ENCODE data around the gene CDKAL1. TPM values are rescaled to one million over a fixed set of nuclear protein-coding genes. Genes with fewer than 3 reads are reported as not detected.

Gene CDKAL1
- total and polyA plus RNA-seq, 10 of the 15 experiments (the other 5 are each of a cell fraction or from before 2014, with no cell fraction given): 10.7 to 26.9 (median 17.3) TPM

DNA sequence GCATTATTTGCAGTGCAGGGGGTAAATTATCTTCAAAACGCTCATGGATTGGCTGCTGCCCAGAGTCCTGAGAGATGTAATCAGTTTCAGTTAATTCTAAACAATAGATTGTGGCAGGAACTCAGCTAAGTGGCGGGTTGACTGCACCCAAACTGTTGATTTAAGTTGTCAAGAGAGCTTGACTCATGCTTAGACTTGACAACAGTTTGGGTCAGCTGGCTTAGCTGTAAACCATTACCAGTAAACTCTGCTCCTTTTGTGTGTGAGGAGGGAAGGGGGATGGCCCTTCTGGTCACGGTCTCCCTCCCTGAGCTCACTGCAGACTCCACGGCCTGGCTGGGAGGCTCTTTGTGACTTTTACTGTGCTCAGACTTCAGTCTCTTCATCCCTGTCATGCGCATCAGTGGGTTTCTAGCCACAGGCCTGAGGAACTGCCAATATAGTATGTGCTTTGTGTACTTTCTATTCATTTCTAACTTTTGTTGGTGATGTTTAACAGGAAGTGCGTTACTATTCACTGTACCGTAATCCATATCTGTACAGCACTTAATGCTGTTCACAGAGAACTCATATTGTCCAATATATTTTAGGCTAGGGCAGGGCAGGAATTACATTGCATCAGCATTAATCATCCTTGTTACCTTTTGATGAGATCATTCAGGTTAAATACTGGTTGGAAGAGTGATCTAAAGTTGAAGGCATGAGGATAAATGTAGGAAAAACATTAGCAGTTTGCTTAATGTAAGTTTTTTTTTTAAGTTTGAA, 488.3 kb downstream of the CDKAL1 start (continued):
- TF ChIP-seq SMAD1 (IDR thresholded peaks at IDR 0.05; ENCODE audit: low read depth, partially characterized antibody): peak; percentile 43
- TF ChIP-seq ZNF274 (IDR thresholded peaks at IDR 0.05; ENCODE audit: insufficient read depth, insufficient read length): no peak
- TF ChIP-seq JUNB (IDR thresholded peaks at IDR 0.05): peak; percentile 77
- peak; percentile 65 for TF ChIP-seq FOXK2 (IDR thresholded peaks at IDR 0.05)
- TF ChIP-seq STAT3 (IDR thresholded peaks at IDR 0.05; ENCODE audit: low read depth, low read length): no peak; the same call in 1 of the 2 replicates
- TF ChIP-seq POLR2AphosphoS2 (IDR thresholded peaks at IDR 0.05; ENCODE audit: low read depth, low read length): no peak
- TF ChIP-seq MXI1 (IDR thresholded peaks at IDR 0.05; ENCODE audit: low read depth, low read length): peak; percentile 59; the same call in 1 of the 2 replicates
- TF ChIP-seq ZBED1 (IDR thresholded peaks at IDR 0.05; ENCODE audit: borderline replicate concordance): no peak
- TF ChIP-seq RUNX3 (IDR thresholded peaks at IDR 0.05; ENCODE audit: low read length): peak; percentile 90
- TF ChIP-seq, protein P1, sequence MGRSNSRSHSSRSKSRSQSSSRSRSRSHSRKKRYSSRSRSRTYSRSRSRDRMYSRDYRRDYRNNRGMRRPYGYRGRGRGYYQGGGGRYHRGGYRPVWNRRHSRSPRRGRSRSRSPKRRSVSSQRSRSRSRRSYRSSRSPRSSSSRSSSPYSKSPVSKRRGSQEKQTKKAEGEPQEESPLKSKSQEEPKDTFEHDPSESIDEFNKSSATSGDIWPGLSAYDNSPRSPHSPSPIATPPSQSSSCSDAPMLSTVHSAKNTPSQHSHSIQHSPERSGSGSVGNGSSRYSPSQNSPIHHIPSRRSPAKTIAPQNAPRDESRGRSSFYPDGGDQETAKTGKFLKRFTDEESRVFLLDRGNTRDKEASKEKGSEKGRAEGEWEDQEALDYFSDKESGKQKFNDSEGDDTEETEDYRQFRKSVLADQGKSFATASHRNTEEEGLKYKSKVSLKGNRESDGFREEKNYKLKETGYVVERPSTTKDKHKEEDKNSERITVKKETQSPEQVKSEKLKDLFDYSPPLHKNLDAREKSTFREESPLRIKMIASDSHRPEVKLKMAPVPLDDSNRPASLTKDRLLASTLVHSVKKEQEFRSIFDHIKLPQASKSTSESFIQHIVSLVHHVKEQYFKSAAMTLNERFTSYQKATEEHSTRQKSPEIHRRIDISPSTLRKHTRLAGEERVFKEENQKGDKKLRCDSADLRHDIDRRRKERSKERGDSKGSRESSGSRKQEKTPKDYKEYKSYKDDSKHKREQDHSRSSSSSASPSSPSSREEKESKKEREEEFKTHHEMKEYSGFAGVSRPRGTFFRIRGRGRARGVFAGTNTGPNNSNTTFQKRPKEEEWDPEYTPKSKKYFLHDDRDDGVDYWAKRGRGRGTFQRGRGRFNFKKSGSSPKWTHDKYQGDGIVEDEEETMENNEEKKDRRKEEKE (IDR thresholded peaks at IDR 0.05): no peak
- no peak for TF ChIP-seq PBX3 (IDR thresholded peaks at IDR 0.05; ENCODE audit: insufficient replicate concordance, low read depth, low read length)
- TF ChIP-seq PAX8 (IDR thresholded peaks at IDR 0.05): no peak
- TF ChIP-seq BACH1 (IDR thresholded peaks at IDR 0.05; ENCODE audit: borderline replicate concordance): peak; percentile 30; the same call in 1 of the 2 replicates
- no peak for TF ChIP-seq WRNIP1 (IDR thresholded peaks at IDR 0.05; ENCODE audit: borderline replicate concordance, low read depth, low read length)
- peak; percentile 64; the same call in 1 of the 2 replicates for TF ChIP-seq MYB (IDR thresholded peaks at IDR 0.05; ENCODE audit: borderline replicate concordance, low read depth, low read length)
- TF ChIP-seq EP300 (IDR thresholded peaks at IDR 0.05; ENCODE audit: borderline replicate concordance in 1 of 2, control insufficient read depth in 1 of 2, low read depth in 2 of 2, low read length in 2 of 2): peak; percentile 87 to 89
- TF ChIP-seq, protein P2, sequence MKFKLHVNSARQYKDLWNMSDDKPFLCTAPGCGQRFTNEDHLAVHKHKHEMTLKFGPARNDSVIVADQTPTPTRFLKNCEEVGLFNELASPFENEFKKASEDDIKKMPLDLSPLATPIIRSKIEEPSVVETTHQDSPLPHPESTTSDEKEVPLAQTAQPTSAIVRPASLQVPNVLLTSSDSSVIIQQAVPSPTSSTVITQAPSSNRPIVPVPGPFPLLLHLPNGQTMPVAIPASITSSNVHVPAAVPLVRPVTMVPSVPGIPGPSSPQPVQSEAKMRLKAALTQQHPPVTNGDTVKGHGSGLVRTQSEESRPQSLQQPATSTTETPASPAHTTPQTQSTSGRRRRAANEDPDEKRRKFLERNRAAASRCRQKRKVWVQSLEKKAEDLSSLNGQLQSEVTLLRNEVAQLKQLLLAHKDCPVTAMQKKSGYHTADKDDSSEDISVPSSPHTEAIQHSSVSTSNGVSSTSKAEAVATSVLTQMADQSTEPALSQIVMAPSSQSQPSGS (IDR thresholded peaks at IDR 0.05; ENCODE audit: low read length): peak; percentile 71
- TF ChIP-seq, protein P3, sequence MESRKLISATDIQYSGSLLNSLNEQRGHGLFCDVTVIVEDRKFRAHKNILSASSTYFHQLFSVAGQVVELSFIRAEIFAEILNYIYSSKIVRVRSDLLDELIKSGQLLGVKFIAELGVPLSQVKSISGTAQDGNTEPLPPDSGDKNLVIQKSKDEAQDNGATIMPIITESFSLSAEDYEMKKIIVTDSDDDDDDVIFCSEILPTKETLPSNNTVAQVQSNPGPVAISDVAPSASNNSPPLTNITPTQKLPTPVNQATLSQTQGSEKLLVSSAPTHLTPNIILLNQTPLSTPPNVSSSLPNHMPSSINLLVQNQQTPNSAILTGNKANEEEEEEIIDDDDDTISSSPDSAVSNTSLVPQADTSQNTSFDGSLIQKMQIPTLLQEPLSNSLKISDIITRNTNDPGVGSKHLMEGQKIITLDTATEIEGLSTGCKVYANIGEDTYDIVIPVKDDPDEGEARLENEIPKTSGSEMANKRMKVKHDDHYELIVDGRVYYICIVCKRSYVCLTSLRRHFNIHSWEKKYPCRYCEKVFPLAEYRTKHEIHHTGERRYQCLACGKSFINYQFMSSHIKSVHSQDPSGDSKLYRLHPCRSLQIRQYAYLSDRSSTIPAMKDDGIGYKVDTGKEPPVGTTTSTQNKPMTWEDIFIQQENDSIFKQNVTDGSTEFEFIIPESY (IDR thresholded peaks at IDR 0.05): no peak
- TF ChIP-seq ATF3 (IDR thresholded peaks at IDR 0.05; ENCODE audit: borderline replicate concordance, extremely low read depth, low read depth, low read length): no peak
- peak; percentile 59; the same call in 1 of the 2 replicates for TF ChIP-seq GABPA (IDR thresholded peaks at IDR 0.05; ENCODE audit: low read depth)
- TF ChIP-seq HCFC1 (IDR thresholded peaks at IDR 0.05; ENCODE audit: low read length): no peak
- peak; percentile 34 for TF ChIP-seq SP1 (IDR thresholded peaks at IDR 0.05; ENCODE audit: low read depth, low read length)
- no peak for TF ChIP-seq TARDBP (IDR thresholded peaks at IDR 0.05; ENCODE audit: borderline replicate concordance)
- no peak for TF ChIP-seq LARP7 (IDR thresholded peaks at IDR 0.05)
